HG03045 (cell line): ENCODE results near the gene NBL1.

Experiments used
- ATAC-seq: cut with Tn5 transposase; IDR thresholded peaks from one replicate; pipeline ENCODE4 v1.9.1; 2021; ENCODE audit warnings: mild to moderate bottlenecking, moderate library complexity; ENCODE audit not compliant: unreplicated experiment

NBL1 gene

GRCh38 chr1:19695772-19696171 lies 51.7 kb downstream of the NBL1 start:
- no peak for ATAC-seq

GRCh38 chr1:19696820-19697219 lies 52.7 kb downstream of the NBL1 start:
- no peak for ATAC-seq

GRCh38 chr1:19698181-19698580 lies 54.1 kb downstream of the NBL1 start:
- no peak for ATAC-seq

GRCh38 chr1:19700079-19700777 lies 56.1 kb downstream of the NBL1 start:
- no peak for ATAC-seq

- ATAC-seq = no peak
Observed at GRCh38 chr1:19703280-19703679, 59.2 kb downstream of the NBL1 start.

GRCh38 chr1:19704247-19705113 lies 60.4 kb downstream of the NBL1 start:
- ATAC-seq = no peak

GRCh38 chr1:19705464-19705863 lies 61.4 kb downstream of the NBL1 start:
- ATAC-seq = no peak

- ATAC-seq = no peak
Observed at GRCh38 chr1:19706136-19706535, 62.0 kb downstream of the NBL1 start.
